Activated naive CD8-positive, alpha-beta T cell treated with anti-CD3 and anti-CD28 coated beads for 36 hours (primary cell): ENCODE results near the gene INPP5D. TPM values are rescaled to one million over a fixed set of nuclear protein-coding genes. Genes with fewer than 3 reads are reported as not detected.

ENCODE experiments used
- DNase-seq: peaks from one replicate; pipeline ENCODE4 v3.0.0; 2021
- H3K27ac Mint-ChIP-seq: one replicate; pipeline ENCODE4 v1.8.0; 2022; ENCODE audit warnings: mild to moderate bottlenecking, moderate library complexity, mixed read lengths
- H3K27me3 Mint-ChIP-seq: one replicate; pipeline ENCODE4 v1.8.0; 2022; ENCODE audit warnings: mild to moderate bottlenecking, mixed read lengths
- H3K36me3 Mint-ChIP-seq: one replicate; pipeline ENCODE4 v1.8.0; 2021; ENCODE audit warnings: mild to moderate bottlenecking, mixed read lengths
- H3K4me1 Mint-ChIP-seq: one replicate; pipeline ENCODE4 v1.8.0; 2021; ENCODE audit warnings: mixed read lengths
- H3K4me3 Mint-ChIP-seq: one replicate; pipeline ENCODE4 v1.8.0; 2022; ENCODE audit warnings: mild to moderate bottlenecking, moderate library complexity, mixed read lengths
- H3K9me3 Mint-ChIP-seq: one replicate; pipeline ENCODE4 v1.8.0; 2022; ENCODE audit warnings: mixed read lengths
- total RNA-seq, 2 experiments: library from RNA; stranded (reverse); gene quantifications; one replicate each; pipeline ENCODE4 v1.2.3, GENCODE V29; 2021

INPP5D gene
- total RNA-seq, 2 experiments from 2014 or later = 38.7 to 41.8 TPM

DNA sequence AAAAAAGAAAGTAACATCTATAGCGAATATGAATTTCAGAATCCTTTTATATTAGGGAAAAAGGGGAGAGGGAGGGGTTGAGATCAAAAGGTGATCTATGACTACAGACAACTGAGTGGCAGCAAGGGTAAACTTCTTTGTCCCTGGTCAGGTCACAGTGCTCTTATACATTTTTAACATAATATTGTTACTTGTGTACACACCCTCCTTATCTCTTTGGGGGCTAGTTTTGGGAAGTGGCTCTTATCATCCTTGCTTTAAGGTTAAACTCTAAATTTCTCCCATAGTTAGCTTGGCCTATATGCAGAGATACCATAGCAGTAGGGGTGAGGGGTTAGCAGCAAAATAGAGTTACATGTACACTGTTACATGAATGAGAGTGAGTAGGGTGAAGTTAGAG lies 159.7 kb downstream of the INPP5D start:
- no peaks in the 10 kb centered on the region for H3K9me3 Mint-ChIP-seq
- no peak overlapping the region for H3K27ac Mint-ChIP-seq
- H3K36me3 Mint-ChIP-seq = no peaks in the 10 kb centered on the region
- H3K27me3 Mint-ChIP-seq = no peaks in the 10 kb centered on the region
- no peak for DNase-seq
- no peak overlapping the region for H3K4me3 Mint-ChIP-seq
- no peaks in the 10 kb centered on the region for H3K4me1 Mint-ChIP-seq

DNA sequence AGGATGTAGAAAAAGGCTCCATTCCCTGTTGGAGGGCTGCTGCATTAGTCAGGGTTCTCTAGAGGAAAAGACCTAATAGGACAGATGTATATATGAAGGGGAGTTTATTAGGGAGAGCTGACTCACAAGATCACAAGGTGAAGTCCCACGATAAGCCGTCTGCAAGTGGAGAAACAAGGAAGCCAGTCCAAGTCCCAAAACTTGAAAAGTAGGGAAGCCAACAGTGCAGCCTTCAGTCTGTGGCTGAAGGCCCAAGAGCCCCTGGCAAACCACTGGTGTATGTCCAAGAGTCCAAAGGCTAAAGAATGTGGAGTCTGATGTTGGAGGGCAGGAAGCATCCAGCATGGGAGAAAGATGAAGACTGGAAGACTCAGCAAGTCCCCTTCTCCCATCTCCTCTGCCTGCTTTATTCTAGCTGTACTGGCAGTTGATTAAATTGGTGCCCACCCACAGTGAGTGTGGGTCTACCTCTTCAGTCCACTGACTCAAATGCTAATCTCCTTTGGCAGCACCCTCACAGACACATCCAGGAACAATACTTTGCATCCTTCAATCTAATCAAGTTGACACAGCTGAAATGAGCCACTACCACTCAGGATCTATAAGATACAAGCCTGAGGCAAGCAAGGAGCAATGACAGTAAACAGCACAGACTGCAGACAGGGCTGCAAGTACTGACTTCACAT lies 161.4 kb downstream of the INPP5D start:
- no peaks in the 10 kb centered on the region for H3K36me3 Mint-ChIP-seq
- no peaks in the 10 kb centered on the region for H3K9me3 Mint-ChIP-seq
- no peaks in the 10 kb centered on the region for H3K27me3 Mint-ChIP-seq
- no peak overlapping the region for H3K27ac Mint-ChIP-seq
- no peak for DNase-seq
- H3K4me1 Mint-ChIP-seq = peaks cover 2% of the 10 kb centered on the region
- no peak overlapping the region for H3K4me3 Mint-ChIP-seq

DNA sequence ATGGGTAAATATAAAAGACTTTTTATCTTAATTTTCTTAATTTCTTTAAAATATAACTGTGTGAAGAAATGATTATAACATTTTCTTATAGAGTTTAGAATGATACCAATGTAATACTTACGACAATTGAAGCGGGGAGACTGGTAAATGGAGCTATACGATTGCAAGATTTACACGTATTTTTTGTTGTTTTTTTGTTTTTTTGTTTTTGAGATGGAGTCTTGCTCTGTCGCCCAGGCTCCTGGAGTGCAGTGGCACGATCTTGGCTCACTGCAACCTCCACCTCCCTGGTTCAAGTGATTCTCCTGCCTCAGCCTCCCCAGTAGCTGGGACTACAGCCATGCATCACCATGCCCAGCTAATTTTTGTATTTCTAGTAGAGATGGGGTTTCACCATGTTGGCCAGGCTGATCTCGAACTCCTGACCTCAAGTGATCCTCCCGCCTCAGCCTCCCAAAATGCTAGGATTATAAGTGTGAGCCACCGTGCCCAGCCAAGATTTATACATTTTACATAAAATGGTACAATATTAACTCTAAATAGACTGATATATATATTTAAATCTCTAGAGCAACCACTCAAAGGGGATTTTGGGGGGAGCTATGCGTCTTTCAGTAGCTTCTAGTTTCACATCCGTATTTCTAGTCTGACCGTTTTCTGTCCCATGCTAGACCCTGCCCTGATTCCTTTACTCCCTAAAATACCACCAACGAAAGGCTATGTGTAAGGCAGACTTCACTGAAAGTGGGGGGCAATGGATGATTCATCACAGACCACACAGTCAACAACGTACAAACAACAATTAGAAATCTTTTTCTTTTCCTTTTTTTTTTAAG lies 163.1 kb downstream of the INPP5D start:
- Mint-ChIP-seq H3K4me3 (no peak overlapping the region), H3K27ac (no peak overlapping the region), H3K4me1 (peaks cover 2% of the 10 kb centered on the region), H3K9me3 (no peaks in the 10 kb centered on the region), H3K36me3 (no peaks in the 10 kb centered on the region), H3K27me3 (no peaks in the 10 kb centered on the region)
- DNase-seq = no peak

GRCh38 chr2:233225230-233226068 lies 165.3 kb downstream of the INPP5D start:
- peaks cover 14% of the 10 kb centered on the region for H3K4me1 Mint-ChIP-seq
- no peaks in the 10 kb centered on the region for H3K9me3 Mint-ChIP-seq
- DNase-seq = no peak
- no peaks in the 10 kb centered on the region for H3K36me3 Mint-ChIP-seq
- no peaks in the 10 kb centered on the region for H3K27me3 Mint-ChIP-seq
- H3K4me3 Mint-ChIP-seq = no peak overlapping the region
- no peak overlapping the region for H3K27ac Mint-ChIP-seq

- H3K4me1 Mint-ChIP-seq = peaks cover 21% of the 10 kb centered on the region
- H3K36me3 Mint-ChIP-seq = no peaks in the 10 kb centered on the region
- no peak overlapping the region for H3K4me3 Mint-ChIP-seq
- no peak for DNase-seq
- H3K27me3 Mint-ChIP-seq = no peaks in the 10 kb centered on the region
- H3K9me3 Mint-ChIP-seq = no peaks in the 10 kb centered on the region
- no peak overlapping the region for H3K27ac Mint-ChIP-seq
Observed at GRCh38 chr2:233226511-233227031, 166.4 kb downstream of the INPP5D start.

GRCh38 chr2:233227346-233227978 lies 167.3 kb downstream of the INPP5D start:
- no peaks in the 10 kb centered on the region for H3K9me3 Mint-ChIP-seq
- H3K27me3 Mint-ChIP-seq = no peaks in the 10 kb centered on the region
- H3K27ac Mint-ChIP-seq = no peak overlapping the region
- no peak overlapping the region for H3K4me3 Mint-ChIP-seq
- DNase-seq = no peak
- no peaks in the 10 kb centered on the region for H3K36me3 Mint-ChIP-seq
- H3K4me1 Mint-ChIP-seq = peaks cover 22% of the 10 kb centered on the region

- H3K27ac Mint-ChIP-seq = no peak overlapping the region
- H3K4me3 Mint-ChIP-seq = no peak overlapping the region
- DNase-seq = no peak
- no peaks in the 10 kb centered on the region for H3K36me3 Mint-ChIP-seq
- H3K4me1 Mint-ChIP-seq = peaks cover 22% of the 10 kb centered on the region
- H3K27me3 Mint-ChIP-seq = no peaks in the 10 kb centered on the region
- H3K9me3 Mint-ChIP-seq = no peaks in the 10 kb centered on the region
Observed at GRCh38 chr2:233228376-233228775, 168.2 kb downstream of the INPP5D start.

GRCh38 chr2:233233618-233234230 lies 173.6 kb downstream of the INPP5D start:
- Mint-ChIP-seq H3K4me3 (peak overlapping the region; percentile 45), H3K9me3 (peaks cover 2% of the 10 kb centered on the region), H3K27me3 (no peaks in the 10 kb centered on the region), H3K4me1 (peaks cover 41% of the 10 kb centered on the region), H3K27ac (peak overlapping the region; percentile 91), H3K36me3 (no peaks in the 10 kb centered on the region)
- no peak for DNase-seq

- peak; percentile 39 for DNase-seq
- H3K27me3 Mint-ChIP-seq = no peaks in the 10 kb centered on the region
- H3K9me3 Mint-ChIP-seq = peaks cover 2% of the 10 kb centered on the region
- peak overlapping the region; percentile 91 for H3K27ac Mint-ChIP-seq
- peaks cover 43% of the 10 kb centered on the region for H3K4me1 Mint-ChIP-seq
- peak overlapping the region; percentile 45 for H3K4me3 Mint-ChIP-seq
- no peaks in the 10 kb centered on the region for H3K36me3 Mint-ChIP-seq
Observed at GRCh38 chr2:233234264-233234663, 174.1 kb downstream of the INPP5D start.

DNA sequence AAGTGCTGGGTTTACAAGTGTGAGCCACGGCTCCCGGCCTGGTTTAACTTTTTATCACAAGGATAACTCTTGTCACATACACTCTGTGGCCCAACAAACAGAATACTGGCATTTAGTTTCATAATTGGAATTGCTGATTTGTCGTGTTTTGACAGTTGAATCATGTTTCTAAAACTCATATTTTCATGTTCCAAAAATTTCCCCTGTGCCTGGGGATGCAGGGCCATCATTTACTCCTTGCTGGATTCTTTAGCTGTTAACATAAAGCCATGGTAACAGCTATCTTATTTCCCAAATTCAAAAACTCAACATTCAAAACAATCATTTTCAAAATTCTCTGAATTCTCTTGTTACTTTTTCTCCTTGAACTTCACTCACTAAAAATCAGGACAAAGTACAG lies 174.9 kb downstream of the INPP5D start:
- Mint-ChIP-seq H3K9me3 (peaks cover 3% of the 10 kb centered on the region), H3K27me3 (no peaks in the 10 kb centered on the region), H3K4me3 (no peak overlapping the region), H3K27ac (peak overlapping the region; percentile 6), H3K4me1 (peaks cover 48% of the 10 kb centered on the region), H3K36me3 (peaks cover 2% of the 10 kb centered on the region)
- DNase-seq = no peak

GRCh38 chr2:233235977-233236376 lies 175.8 kb downstream of the INPP5D start:
- H3K9me3 Mint-ChIP-seq = peaks cover 3% of the 10 kb centered on the region
- no peaks in the 10 kb centered on the region for H3K27me3 Mint-ChIP-seq
- DNase-seq = no peak
- H3K4me3 Mint-ChIP-seq = no peak overlapping the region
- peaks cover 46% of the 10 kb centered on the region for H3K4me1 Mint-ChIP-seq
- no peak overlapping the region for H3K27ac Mint-ChIP-seq
- peaks cover 2% of the 10 kb centered on the region for H3K36me3 Mint-ChIP-seq

- H3K9me3 Mint-ChIP-seq = peaks cover 3% of the 10 kb centered on the region
- no peak overlapping the region for H3K4me3 Mint-ChIP-seq
- peaks cover 50% of the 10 kb centered on the region for H3K4me1 Mint-ChIP-seq
- no peak for DNase-seq
- no peaks in the 10 kb centered on the region for H3K27me3 Mint-ChIP-seq
- H3K27ac Mint-ChIP-seq = no peak overlapping the region
- H3K36me3 Mint-ChIP-seq = peaks cover 2% of the 10 kb centered on the region
Observed at GRCh38 chr2:233236820-233237589, 176.9 kb downstream of the INPP5D start.

GRCh38 chr2:233240897-233241296 lies 180.8 kb downstream of the INPP5D start:
- peaks cover 3% of the 10 kb centered on the region for H3K9me3 Mint-ChIP-seq
- DNase-seq = peak; percentile 38
- peaks cover 46% of the 10 kb centered on the region for H3K4me1 Mint-ChIP-seq
- H3K27me3 Mint-ChIP-seq = no peaks in the 10 kb centered on the region
- H3K4me3 Mint-ChIP-seq = peak overlapping the region; percentile 47
- H3K36me3 Mint-ChIP-seq = peaks cover 2% of the 10 kb centered on the region
- peak overlapping the region; percentile 83 for H3K27ac Mint-ChIP-seq
